KMS-11 (cell line): ENCODE measurements around the gene DUSP22.

Experiments used
- H2AFZ ChIP-seq: fragments of 200-600 bp; sonication (generic); 2 replicates; pipeline ENCODE4 v1.6.1; 2016; ENCODE audit warnings: antibody characterized with exemption, mixed run types, low read depth
- H3K27ac ChIP-seq: fragments of 200-600 bp; sonication (generic); 2 replicates; pipeline ENCODE4 v1.6.1; 2016; ENCODE audit warnings: mild to moderate bottlenecking, mixed run types
- H3K27me3 ChIP-seq: fragments of 200-600 bp; sonication (generic); 2 replicates; pipeline ENCODE4 v1.6.1; 2017; ENCODE audit warnings: mild to moderate bottlenecking, low read depth, mixed run types, moderate library complexity; ENCODE audit not compliant: insufficient read depth
- H3K36me3 ChIP-seq: fragments of 200-600 bp; sonication (generic); 2 replicates; pipeline ENCODE4 v1.6.1; 2017; ENCODE audit warnings: mild to moderate bottlenecking, mixed run types; ENCODE audit not compliant: insufficient read depth
- H3K4me1 ChIP-seq: fragments of 200-600 bp; sonication (generic); 2 replicates; pipeline ENCODE4 v1.6.1; 2016; ENCODE audit warnings: mild to moderate bottlenecking, low read depth, mixed run types; ENCODE audit not compliant: poor library complexity, severe bottlenecking
- H3K4me2 ChIP-seq: fragments of 200-600 bp; sonication (generic); 2 replicates; pipeline ENCODE4 v1.7.0; 2016; ENCODE audit warnings: mild to moderate bottlenecking, mixed run types
- H3K4me3 ChIP-seq: fragments of 200-600 bp; sonication (generic); IDR thresholded peaks from 2 replicates; pipeline ENCODE4 v1.6.1; 2017; ENCODE audit warnings: low read depth, low read length, mixed read lengths; ENCODE audit not compliant: insufficient read depth
- H3K79me2 ChIP-seq: fragments of 200-600 bp; sonication (generic); 2 replicates; pipeline ENCODE4 v1.6.1; 2016; ENCODE audit warnings: low read depth, mixed run types; ENCODE audit not compliant: insufficient read depth
- H3K9ac ChIP-seq: fragments of 200-600 bp; sonication (generic); 2 replicates; pipeline ENCODE4 v1.6.1; 2016; ENCODE audit warnings: mild to moderate bottlenecking, mixed run types
- H4K20me1 ChIP-seq: fragments of 200-600 bp; sonication (generic); 2 replicates; pipeline ENCODE4 v1.6.1; 2016; ENCODE audit warnings: mild to moderate bottlenecking, mixed run types; ENCODE audit not compliant: insufficient read depth
- CTCF ChIP-seq: fragments of 200-600 bp; sonication (generic); conservative IDR thresholded peaks from 2 replicates; pipeline ENCODE4 v1.6.1; 2017; ENCODE audit warnings: low read depth, mild to moderate bottlenecking, antibody characterized with exemption, low read length, moderate library complexity, mixed read lengths

DUSP22 gene

GRCh38 chr6:338815-339262, 46.6 kb downstream of the DUSP22 start:
- no peak for TF ChIP-seq CTCF
- H3K27me3 ChIP-seq, result no peaks in the 10 kb centered on the region
- H2AFZ ChIP-seq, result no peak overlapping the region
- peaks cover 57% of the 10 kb centered on the region for H3K4me1 ChIP-seq
- no peak overlapping the region for H3K27ac ChIP-seq
- H3K36me3 ChIP-seq, result no peaks in the 10 kb centered on the region
- H3K9ac ChIP-seq, result no peak overlapping the region
- H4K20me1 ChIP-seq, result no peaks in the 10 kb centered on the region
- H3K4me2 ChIP-seq, result peak overlapping the region; percentile 9
- no peak overlapping the region for H3K4me3 ChIP-seq
- peaks cover 6% of the 10 kb centered on the region; the same call in 1 of the 2 replicates for H3K79me2 ChIP-seq

- H3K27ac ChIP-seq, result no peak overlapping the region
Observed at GRCh38 chr6:339480-339879, 47.2 kb downstream of the DUSP22 start.

GRCh38 chr6:340186-340955, 48.1 kb downstream of the DUSP22 start:
- Histone ChIP-seq H3K4me2 (peak overlapping the region; percentile 9; the same call in 1 of the 2 replicates), H3K4me3 (no peak overlapping the region)
- no peak for TF ChIP-seq CTCF

More at GRCh38 chr6:339480-339879, 47.2 kb downstream of the DUSP22 start:
- peaks cover 50% of the 10 kb centered on the region for H3K4me1 ChIP-seq
- no peaks in the 10 kb centered on the region for H4K20me1 ChIP-seq
- peaks cover 6% of the 10 kb centered on the region; the same call in 1 of the 2 replicates for H3K79me2 ChIP-seq
- no peak overlapping the region for H3K9ac ChIP-seq
- no peak overlapping the region for H3K4me3 ChIP-seq
- no peaks in the 10 kb centered on the region for H3K36me3 ChIP-seq
- H3K4me2 ChIP-seq, result peak overlapping the region; percentile 9
- H3K27me3 ChIP-seq, result no peaks in the 10 kb centered on the region
- no peak overlapping the region for H2AFZ ChIP-seq
- TF ChIP-seq CTCF, result no peak

GRCh38 chr6:340991-341827, 48.9 kb downstream of the DUSP22 start:
- no peak overlapping the region for H3K4me2 ChIP-seq
- no peak overlapping the region for H3K9ac ChIP-seq
- peaks cover 5% of the 10 kb centered on the region; the same call in 1 of the 2 replicates for H3K36me3 ChIP-seq
- H3K27ac ChIP-seq, result no peak overlapping the region
- peaks cover 6% of the 10 kb centered on the region; the same call in 1 of the 2 replicates for H3K79me2 ChIP-seq
- TF ChIP-seq CTCF, result no peak
- H2AFZ ChIP-seq, result no peak overlapping the region
- H4K20me1 ChIP-seq, result no peaks in the 10 kb centered on the region
- no peaks in the 10 kb centered on the region for H3K27me3 ChIP-seq
- H3K4me1 ChIP-seq, result peaks cover 45% of the 10 kb centered on the region
- no peak overlapping the region for H3K4me3 ChIP-seq

More at GRCh38 chr6:340186-340955, 48.1 kb downstream of the DUSP22 start:
- no peak overlapping the region for H3K9ac ChIP-seq
- H4K20me1 ChIP-seq, result no peaks in the 10 kb centered on the region
- H2AFZ ChIP-seq, result no peak overlapping the region
- H3K79me2 ChIP-seq, result peaks cover 6% of the 10 kb centered on the region; the same call in 1 of the 2 replicates
- H3K27ac ChIP-seq, result no peak overlapping the region
- peaks cover 49% of the 10 kb centered on the region for H3K4me1 ChIP-seq
- H3K27me3 ChIP-seq, result no peaks in the 10 kb centered on the region
- no peaks in the 10 kb centered on the region for H3K36me3 ChIP-seq
